Measurements from ENCODE around the gene GMEB2.
"Not testable (repeated sequence)": the region's sequence is repeated elsewhere in the genome, so short reads cannot be mapped to it uniquely, and the experiment has no call there.

Gene GMEB2

GRCh38 chr20:63618291-63618980 is 8.5 kb downstream of the GMEB2 start:
- H3K9ac ChIP-seq (ENCODE audit: low read depth, low read length), result no peak overlapping the region
- H3K9me3 ChIP-seq (ENCODE audit: control insufficient read depth, insufficient read depth, low read length), result no peaks in the 10 kb centered on the region
- peaks cover 22% of the 10 kb centered on the region for H3K36me3 ChIP-seq (ENCODE audit: control insufficient read depth, insufficient read depth, low read length)
- no peaks in the 10 kb centered on the region for H3K27me3 ChIP-seq (ENCODE audit: control insufficient read depth, insufficient read depth, low read length)
- H3K4me3 ChIP-seq (ENCODE audit: low read depth, low read length), result no peak overlapping the region
- no peaks in the 10 kb centered on the region for H3K4me1 ChIP-seq (ENCODE audit: control insufficient read depth, insufficient read depth, low read length)

GRCh38 chr20:63617876-63618265 is 9.0 kb downstream of the GMEB2 start:
- H3K9me3 ChIP-seq (ENCODE audit: control insufficient read depth, insufficient read depth, low read length), result no peaks in the 10 kb centered on the region
- H3K9ac ChIP-seq (ENCODE audit: low read depth, low read length), result no peak overlapping the region
- H3K4me1 ChIP-seq (ENCODE audit: control insufficient read depth, insufficient read depth, low read length), result no peaks in the 10 kb centered on the region
- H3K36me3 ChIP-seq (ENCODE audit: control insufficient read depth, insufficient read depth, low read length), result peaks cover 22% of the 10 kb centered on the region
- no peaks in the 10 kb centered on the region for H3K27me3 ChIP-seq (ENCODE audit: control insufficient read depth, insufficient read depth, low read length)
- no peak overlapping the region for H3K4me3 ChIP-seq (ENCODE audit: low read depth, low read length)

- Histone ChIP-seq H3K27me3 (ENCODE audit: control insufficient read depth, insufficient read depth, low read length) (no peaks in the 10 kb centered on the region), H3K4me3 (ENCODE audit: low read depth, low read length) (no peak overlapping the region), H3K36me3 (ENCODE audit: control insufficient read depth, insufficient read depth, low read length) (peaks cover 22% of the 10 kb centered on the region), H3K9me3 (ENCODE audit: control insufficient read depth, insufficient read depth, low read length) (no peaks in the 10 kb centered on the region), H3K4me1 (ENCODE audit: control insufficient read depth, insufficient read depth, low read length) (no peaks in the 10 kb centered on the region), H3K9ac (ENCODE audit: low read depth, low read length) (no peak overlapping the region)
Measured at GRCh38 chr20:63617092-63617875, 9.6 kb downstream of the GMEB2 start.

- not testable (repeated sequence) for H3K9me3 ChIP-seq (ENCODE audit: control insufficient read depth, insufficient read depth, low read length); H3K4me1 ChIP-seq (ENCODE audit: control insufficient read depth, insufficient read depth, low read length); H3K4me3 ChIP-seq (ENCODE audit: low read depth, low read length); H3K27me3 ChIP-seq (ENCODE audit: control insufficient read depth, insufficient read depth, low read length); H3K9ac ChIP-seq (ENCODE audit: low read depth, low read length)
- peaks cover 17% of the 10 kb centered on the region for H3K36me3 ChIP-seq (ENCODE audit: control insufficient read depth, insufficient read depth, low read length)
Measured at GRCh38 chr20:63613863-63614594, 12.9 kb downstream of the GMEB2 start.

- no peak overlapping the region for H3K4me3 ChIP-seq (ENCODE audit: low read depth, low read length)
- peaks cover 3% of the 10 kb centered on the region for H3K36me3 ChIP-seq (ENCODE audit: control insufficient read depth, insufficient read depth, low read length)
- H3K27me3 ChIP-seq (ENCODE audit: control insufficient read depth, insufficient read depth, low read length), result no peaks in the 10 kb centered on the region
- no peak overlapping the region for H3K9ac ChIP-seq (ENCODE audit: low read depth, low read length)
- no peaks in the 10 kb centered on the region for H3K9me3 ChIP-seq (ENCODE audit: control insufficient read depth, insufficient read depth, low read length)
- no peaks in the 10 kb centered on the region for H3K4me1 ChIP-seq (ENCODE audit: control insufficient read depth, insufficient read depth, low read length)
Measured at GRCh38 chr20:63612276-63612931, 14.5 kb downstream of the GMEB2 start.

GRCh38 chr20:63611646-63612045 is 15.3 kb downstream of the GMEB2 start:
- Histone ChIP-seq H3K36me3 (ENCODE audit: control insufficient read depth, insufficient read depth, low read length) (peaks cover 3% of the 10 kb centered on the region), H3K4me1 (ENCODE audit: control insufficient read depth, insufficient read depth, low read length) (no peaks in the 10 kb centered on the region), H3K27me3 (ENCODE audit: control insufficient read depth, insufficient read depth, low read length) (no peaks in the 10 kb centered on the region), H3K9ac (ENCODE audit: low read depth, low read length) (no peak overlapping the region), H3K9me3 (ENCODE audit: control insufficient read depth, insufficient read depth, low read length) (no peaks in the 10 kb centered on the region), H3K4me3 (ENCODE audit: low read depth, low read length) (no peak overlapping the region)

GRCh38 chr20:63610581-63611435 is 16.1 kb downstream of the GMEB2 start:
- H3K27me3 ChIP-seq (ENCODE audit: control insufficient read depth, insufficient read depth, low read length), result no peaks in the 10 kb centered on the region
- H3K9me3 ChIP-seq (ENCODE audit: control insufficient read depth, insufficient read depth, low read length), result no peaks in the 10 kb centered on the region
- no peaks in the 10 kb centered on the region for H3K4me1 ChIP-seq (ENCODE audit: control insufficient read depth, insufficient read depth, low read length)
- H3K9ac ChIP-seq (ENCODE audit: low read depth, low read length), result no peak overlapping the region
- no peaks in the 10 kb centered on the region for H3K36me3 ChIP-seq (ENCODE audit: control insufficient read depth, insufficient read depth, low read length)
- H3K4me3 ChIP-seq (ENCODE audit: low read depth, low read length), result no peak overlapping the region

- Histone ChIP-seq H3K9ac (ENCODE audit: low read depth, low read length) (no peak overlapping the region), H3K27me3 (ENCODE audit: control insufficient read depth, insufficient read depth, low read length) (no peaks in the 10 kb centered on the region), H3K9me3 (ENCODE audit: control insufficient read depth, insufficient read depth, low read length) (no peaks in the 10 kb centered on the region), H3K4me1 (ENCODE audit: control insufficient read depth, insufficient read depth, low read length) (no peaks in the 10 kb centered on the region), H3K4me3 (ENCODE audit: low read depth, low read length) (no peak overlapping the region), H3K36me3 (ENCODE audit: control insufficient read depth, insufficient read depth, low read length) (peaks cover 14% of the 10 kb centered on the region)
Measured at GRCh38 chr20:63606686-63607085, 20.2 kb downstream of the GMEB2 start.

GRCh38 chr20:63602321-63602720 is 24.6 kb downstream of the GMEB2 start:
- Histone ChIP-seq H3K9me3 (ENCODE audit: control insufficient read depth, insufficient read depth, low read length) (no peaks in the 10 kb centered on the region), H3K9ac (ENCODE audit: low read depth, low read length) (no peak overlapping the region), H3K36me3 (ENCODE audit: control insufficient read depth, insufficient read depth, low read length) (peaks cover 23% of the 10 kb centered on the region), H3K4me1 (ENCODE audit: control insufficient read depth, insufficient read depth, low read length) (no peaks in the 10 kb centered on the region), H3K4me3 (ENCODE audit: low read depth, low read length) (no peak overlapping the region), H3K27me3 (ENCODE audit: control insufficient read depth, insufficient read depth, low read length) (no peaks in the 10 kb centered on the region)

GRCh38 chr20:63601679-63602078 is 25.2 kb downstream of the GMEB2 start:
- peaks cover 23% of the 10 kb centered on the region for H3K36me3 ChIP-seq (ENCODE audit: control insufficient read depth, insufficient read depth, low read length)
- not testable (repeated sequence) for H3K9ac ChIP-seq (ENCODE audit: low read depth, low read length)

More at GRCh38 chr20:63601679-63602078, 25.2 kb downstream of the GMEB2 start:
- H3K4me3 ChIP-seq (ENCODE audit: low read depth, low read length); H3K4me1 ChIP-seq (ENCODE audit: control insufficient read depth, insufficient read depth, low read length); H3K9me3 ChIP-seq (ENCODE audit: control insufficient read depth, insufficient read depth, low read length); H3K27me3 ChIP-seq (ENCODE audit: control insufficient read depth, insufficient read depth, low read length): not testable (repeated sequence)

All from iPS-15b (cell line).